Keratinocyte (primary cell): Measurements from ENCODE around the gene UGT2B7. TPM values are rescaled to one million over a fixed set of nuclear protein-coding genes. Genes with fewer than 3 reads are reported as not detected.

ENCODE experiments used
- DNase-seq: peaks from one replicate; pipeline ENCODE4 v3.0.0-alpha.2; 2011; ENCODE audit warnings: low read depth, missing footprints, low spot score
- FAIRE-seq: peaks from 2 replicates; lab custom pipeline; 2011; peaks lifted over from hg19 to GRCh38; lab: Jason Lieb, UNC
- H2AFZ ChIP-seq: 2 replicates; pipeline ENCODE4 v1.6.0; 2012; ENCODE audit warnings: low read length, control low read depth, inconsistent platforms; ENCODE audit not compliant: control insufficient read depth
- H3K27ac ChIP-seq: 2 replicates; pipeline ENCODE4 v1.5.1; 2011; ENCODE audit warnings: low read length; ENCODE audit not compliant: control insufficient read depth, insufficient read depth
- H3K27me3 ChIP-seq: 3 replicates; pipeline ENCODE4 v1.6.0; 2011; ENCODE audit warnings: low read length; ENCODE audit not compliant: control insufficient read depth, insufficient read depth; ENCODE audit errors: extremely low read depth
- H3K36me3 ChIP-seq, 2 experiments: 2 replicates in 1 of 2; 3 replicates in 1 of 2; pipeline ENCODE4 v1.5.1; 2011; ENCODE audit warnings: low read length in 2 of 2, mild to moderate bottlenecking in 1 of 2; ENCODE audit not compliant: control insufficient read depth in 2 of 2, insufficient read depth in 2 of 2; ENCODE audit errors: extremely low read depth in 1 of 2
- H3K4me1 ChIP-seq: 3 replicates; pipeline ENCODE4 v1.5.1; 2011; ENCODE audit warnings: low read length; ENCODE audit not compliant: control insufficient read depth, insufficient read depth; ENCODE audit errors: extremely low read depth
- H3K4me2 ChIP-seq: 3 replicates; pipeline ENCODE4 v1.6.0; 2011; ENCODE audit warnings: low read depth, low read length; ENCODE audit not compliant: control insufficient read depth, insufficient read depth; ENCODE audit errors: extremely low read depth
- H3K4me3 ChIP-seq, 3 experiments: fragments of 200-600 bp in 1 of 3; sonication (generic) in 1 of 3; 2 replicates in 2 of 3; 3 replicates in 1 of 3; pipeline ENCODE4 v1.5.1; 2011 to 2016; ENCODE audit warnings: low read length in 3 of 3, mild to moderate bottlenecking in 3 of 3, control low read depth in 2 of 3, inconsistent platforms in 1 of 3, low read depth in 1 of 3, mixed read lengths in 1 of 3, mixed run types in 1 of 3, moderate library complexity in 1 of 3; ENCODE audit not compliant: control insufficient read depth in 2 of 3, insufficient read depth in 2 of 3; ENCODE audit errors: extremely low read depth in 1 of 3
- H3K79me2 ChIP-seq: 2 replicates; pipeline ENCODE4 v1.6.0; 2012; ENCODE audit warnings: low read length; ENCODE audit not compliant: control insufficient read depth, insufficient read depth
- H3K9ac ChIP-seq: 3 replicates; pipeline ENCODE4 v1.6.0; 2011; ENCODE audit warnings: low read length; ENCODE audit not compliant: control insufficient read depth, insufficient read depth; ENCODE audit errors: extremely low read depth
- H3K9me1 ChIP-seq: 3 replicates; pipeline ENCODE4 v1.6.0; 2011; ENCODE audit warnings: low read length; ENCODE audit not compliant: control insufficient read depth, insufficient read depth; ENCODE audit errors: extremely low read depth
- H3K9me3 ChIP-seq: 2 replicates; pipeline ENCODE4 v1.5.1; 2012; ENCODE audit warnings: low read depth, low read length; ENCODE audit not compliant: control insufficient read depth
- H4K20me1 ChIP-seq: 3 replicates; pipeline ENCODE4 v1.6.0; 2011; ENCODE audit warnings: low read length; ENCODE audit not compliant: control insufficient read depth, insufficient read depth; ENCODE audit errors: extremely low read depth
- CTCF ChIP-seq, 3 experiments: IDR thresholded peaks in 1 of 3; conservative IDR thresholded peaks in 1 of 3; optimal IDR thresholded peaks in 1 of 3; 2 replicates in 2 of 3; 3 replicates in 1 of 3; pipeline versions ENCODE3 to v1.5.1; 2011; ENCODE audit warnings: low read length in 3 of 3, mild to moderate bottlenecking in 3 of 3, moderate library complexity in 2 of 3, control low read depth in 1 of 3, inconsistent platforms in 1 of 3; ENCODE audit not compliant: insufficient read depth in 2 of 3; ENCODE audit errors: extremely low read depth in 1 of 3
- EZH2 ChIP-seq: IDR thresholded peaks from one replicate; pipeline ENCODE4 v1.6.1; 2012; ENCODE audit warnings: inconsistent platforms, mild to moderate bottlenecking, low read length, moderate library complexity
- dilution Hi-C: fragments of 300-500 bp; cut with MboI; formaldehyde crosslinking; loops from one replicate; pipeline ENCODE4 v1.7.0; 2020; ENCODE audit warnings: low sequenced_read_pairs; ENCODE audit not compliant: extremely low pct_ligation_motif_present
- polyA plus RNA-seq, 5 experiments: library from polyadenylated mRNA; depleted of rRNA in 3 of 5; stranded (reverse) in 3 of 5; stranded (forward) in 1 of 5; unstranded in 1 of 5; fragments of >200 nt; gene quantifications; 1 replicate in 1 of 5; 2 replicates in 3 of 5; 3 replicates in 1 of 5; pipeline versions ENCODE4 v1.2.1 to v1.2.3, GENCODE V29; 2011 to 2012; ENCODE audit warnings: missing spikeins in 2 of 5, low read depth in 1 of 5, low replicate concordance in 1 of 5

The UGT2B7 gene
- polyA plus RNA-seq, 1 donor (not counting 4 experiments of a cell fraction or from before 2014, with no cell fraction given) = 0.05 TPM

GRCh38 chr4:69075061-69075792 lies 21.0 kb upstream of the UGT2B7 start:
- TF ChIP-seq EZH2 (no peak), CTCF (optimal IDR thresholded peaks at IDR 0.05 in 1 of 3, IDR thresholded peaks at IDR 0.05 in 1 of 3, conservative IDR thresholded peaks at IDR 0.05 in 1 of 3; ENCODE audit: extremely low read depth in 1 of 3, insufficient read depth in 2 of 3, low read length in 3 of 3) (no peak)
- no peaks in the 10 kb centered on the region for H3K27me3 ChIP-seq
- no peak overlapping the region for H2AFZ ChIP-seq
- DNase-seq = no peak
- no peak overlapping the region for H3K27ac ChIP-seq
- H3K79me2 ChIP-seq = no peaks in the 10 kb centered on the region
- H3K9ac ChIP-seq = no peak overlapping the region
- no peaks in the 10 kb centered on the region for H4K20me1 ChIP-seq
- H3K9me1 ChIP-seq = no peaks in the 10 kb centered on the region
- no peak for FAIRE-seq
- no peaks in the 10 kb centered on the region for H3K9me3 ChIP-seq
- dilution Hi-C loops = no loop called here
- no peak overlapping the region for H3K4me3 ChIP-seq
- H3K36me3 ChIP-seq = no peaks in the 10 kb centered on the region
- H3K4me2 ChIP-seq = no peak overlapping the region
- H3K4me1 ChIP-seq = no peaks in the 10 kb centered on the region

- no peak overlapping the region for H3K4me3 ChIP-seq
- TF ChIP-seq EZH2 (no peak), CTCF (optimal IDR thresholded peaks at IDR 0.05 in 1 of 3, IDR thresholded peaks at IDR 0.05 in 1 of 3, conservative IDR thresholded peaks at IDR 0.05 in 1 of 3; ENCODE audit: extremely low read depth in 1 of 3, insufficient read depth in 2 of 3, low read length in 3 of 3) (no peak)
- no peaks in the 10 kb centered on the region for H4K20me1 ChIP-seq
- no peaks in the 10 kb centered on the region for H3K9me1 ChIP-seq
- dilution Hi-C loops = no loop called here
- no peak for FAIRE-seq
- H3K27me3 ChIP-seq = no peaks in the 10 kb centered on the region
- DNase-seq = no peak
- no peak overlapping the region for H2AFZ ChIP-seq
- no peaks in the 10 kb centered on the region for H3K4me1 ChIP-seq
- no peaks in the 10 kb centered on the region for H3K9me3 ChIP-seq
- H3K4me2 ChIP-seq = no peak overlapping the region
- no peaks in the 10 kb centered on the region for H3K79me2 ChIP-seq
- no peaks in the 10 kb centered on the region for H3K36me3 ChIP-seq
- H3K27ac ChIP-seq = no peak overlapping the region
- no peak overlapping the region for H3K9ac ChIP-seq
Observed at GRCh38 chr4:69078852-69079251, 17.4 kb upstream of the UGT2B7 start.
